GM13977 (cell line): ENCODE measurements around the gene PIGBOS1.

Experiments used
- DNase-seq: peaks from one replicate; pipeline ENCODE4 v3.0.0; 2012; ENCODE audit warnings: low spot score
- in situ Hi-C: fragments of 300-500 bp; cut with MboI; formaldehyde crosslinking; loops from one replicate; pipeline ENCODE4 v1.12.0; 2022; ENCODE audit warnings: low sequenced_read_pairs, low pct_unique_long_range_greater_than_20kb, mixed read lengths, inconsistent platforms; ENCODE audit not compliant: unreplicated experiment
- TF ChIP-seq, protein P1 (sequence below): IDR thresholded peaks from 2 replicates; pipeline ENCODE4 v1.5.1; 2012; ENCODE audit warnings: mild to moderate bottlenecking, control low read depth; ENCODE audit not compliant: insufficient read depth; ENCODE audit errors: extremely low read depth, missing control alignments

Gene PIGBOS1, protein sequence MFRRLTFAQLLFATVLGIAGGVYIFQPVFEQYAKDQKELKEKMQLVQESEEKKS

DNA sequence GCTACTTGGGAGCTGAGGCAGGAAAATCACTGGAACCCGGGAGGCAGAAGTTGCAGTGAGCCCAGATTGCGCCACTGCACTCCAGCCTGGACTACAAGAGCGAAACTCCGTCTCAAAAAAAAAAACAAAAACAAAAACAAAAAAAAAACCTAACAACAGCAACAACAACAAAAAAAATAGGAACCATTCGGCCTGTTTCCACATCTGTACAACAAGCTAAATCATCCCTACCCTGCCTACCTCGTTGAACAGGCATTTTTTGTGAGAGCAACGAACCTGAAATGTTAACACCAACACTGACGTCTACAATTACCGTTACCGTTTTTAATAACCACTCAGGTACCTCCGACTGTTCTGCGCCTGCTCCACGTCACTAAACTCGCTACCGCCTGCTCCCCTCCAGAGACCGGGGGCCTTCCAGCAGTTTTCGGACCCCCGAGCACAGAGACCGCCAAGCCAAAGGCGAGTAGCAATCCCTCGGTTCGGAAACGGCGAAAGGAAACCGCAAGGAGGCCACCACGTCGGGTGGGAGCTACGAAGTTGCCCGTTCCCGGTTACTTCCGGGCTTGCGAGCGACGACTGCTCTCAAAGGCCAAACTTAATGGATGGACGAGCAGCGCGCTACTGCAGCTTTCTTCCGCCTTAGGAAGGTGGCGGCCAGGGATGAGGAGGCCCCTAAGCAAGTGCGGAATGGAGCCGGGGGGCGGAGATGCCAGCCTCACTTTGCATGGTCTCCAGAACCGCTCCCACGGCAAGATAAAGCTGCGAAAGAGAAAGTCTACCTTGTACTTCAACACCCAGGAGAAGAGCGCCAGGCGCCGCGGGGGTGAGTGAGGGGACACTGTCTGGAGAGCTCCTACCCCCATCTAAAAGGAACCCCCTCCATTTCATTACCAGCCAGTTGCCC lies at the start of gene PIGBOS1, which contains the start of gene PIGB:
PIGBOS1 (minus strand) TSS at position 536 of the 907 bp plus-strand sequence. CDS start 1,331 bp downstream, outside the sequence.
PIGB (plus strand) TSS at position 635 of the 907 bp plus-strand sequence; CDS start at position 664, 29 bp downstream.
- TF ChIP-seq, protein P1, sequence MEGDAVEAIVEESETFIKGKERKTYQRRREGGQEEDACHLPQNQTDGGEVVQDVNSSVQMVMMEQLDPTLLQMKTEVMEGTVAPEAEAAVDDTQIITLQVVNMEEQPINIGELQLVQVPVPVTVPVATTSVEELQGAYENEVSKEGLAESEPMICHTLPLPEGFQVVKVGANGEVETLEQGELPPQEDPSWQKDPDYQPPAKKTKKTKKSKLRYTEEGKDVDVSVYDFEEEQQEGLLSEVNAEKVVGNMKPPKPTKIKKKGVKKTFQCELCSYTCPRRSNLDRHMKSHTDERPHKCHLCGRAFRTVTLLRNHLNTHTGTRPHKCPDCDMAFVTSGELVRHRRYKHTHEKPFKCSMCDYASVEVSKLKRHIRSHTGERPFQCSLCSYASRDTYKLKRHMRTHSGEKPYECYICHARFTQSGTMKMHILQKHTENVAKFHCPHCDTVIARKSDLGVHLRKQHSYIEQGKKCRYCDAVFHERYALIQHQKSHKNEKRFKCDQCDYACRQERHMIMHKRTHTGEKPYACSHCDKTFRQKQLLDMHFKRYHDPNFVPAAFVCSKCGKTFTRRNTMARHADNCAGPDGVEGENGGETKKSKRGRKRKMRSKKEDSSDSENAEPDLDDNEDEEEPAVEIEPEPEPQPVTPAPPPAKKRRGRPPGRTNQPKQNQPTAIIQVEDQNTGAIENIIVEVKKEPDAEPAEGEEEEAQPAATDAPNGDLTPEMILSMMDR: no peak
- in situ Hi-C loops: no loop called here
- peak; percentile 78 for DNase-seq

DNA sequence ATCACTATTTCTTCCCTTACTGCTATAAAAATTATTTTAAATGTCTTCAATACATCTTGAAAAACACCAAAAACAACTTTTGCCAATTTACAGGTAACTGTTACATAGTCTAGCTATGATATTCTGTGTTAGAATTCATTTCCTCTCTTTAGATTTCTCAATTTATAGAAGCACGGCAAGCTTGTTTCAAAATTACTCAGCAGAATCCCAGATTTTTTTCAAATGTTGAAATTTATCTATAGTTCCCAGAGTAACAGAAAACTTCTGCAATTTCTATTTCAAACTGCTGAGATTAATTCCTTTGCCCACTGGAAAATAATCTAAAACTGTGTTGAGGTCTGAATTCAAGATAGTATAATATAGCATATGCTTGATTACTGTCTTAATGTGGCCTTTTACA lies 48.1 kb upstream of the PIGBOS1 start:
- in situ Hi-C loops: no loop called here
- TF ChIP-seq, protein P1: no peak
- DNase-seq: no peak

DNA sequence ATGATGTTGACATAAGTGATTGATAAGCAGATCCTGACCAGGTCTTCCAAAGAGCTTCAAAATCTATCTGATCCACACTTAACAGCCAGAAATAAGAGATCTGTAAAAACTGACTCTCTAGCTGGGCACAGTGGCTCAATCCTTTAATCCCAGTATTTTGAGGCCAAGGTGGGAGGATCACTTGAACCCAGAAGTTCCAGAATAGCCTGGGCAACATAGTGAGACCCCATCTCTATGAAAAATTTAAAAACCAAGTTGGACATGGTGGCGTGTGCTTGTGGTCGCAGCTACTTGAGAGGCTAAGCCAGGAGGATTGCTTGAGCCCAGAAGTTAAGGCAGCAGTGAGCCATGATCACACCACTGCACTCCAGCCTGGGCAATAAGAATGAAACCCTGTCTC lies 43.7 kb upstream of the PIGBOS1 start:
- in situ Hi-C loops: no loop called here
- TF ChIP-seq, protein P1: no peak
- no peak for DNase-seq

DNA sequence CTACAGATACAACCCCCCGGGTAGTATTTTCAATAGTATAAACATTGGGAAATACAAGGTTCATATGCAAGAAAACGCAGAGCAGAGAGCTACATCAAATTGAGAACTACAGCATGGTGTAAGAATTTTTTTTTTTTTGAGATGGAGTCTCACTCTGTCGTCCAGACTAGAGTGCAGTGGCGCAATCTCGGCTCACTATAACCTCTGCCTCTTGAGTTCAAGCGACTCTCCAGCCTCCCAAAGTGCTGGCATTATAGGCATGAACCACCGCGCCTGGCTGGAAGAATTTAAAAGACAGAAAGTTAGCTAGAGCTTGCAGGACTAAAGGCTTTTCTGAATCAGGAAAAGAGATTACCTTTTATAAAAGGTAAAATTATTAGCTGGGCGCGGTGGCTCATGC lies 42.1 kb upstream of the PIGBOS1 start:
- TF ChIP-seq, protein P1: no peak
- in situ Hi-C loops: no loop called here
- no peak for DNase-seq

DNA sequence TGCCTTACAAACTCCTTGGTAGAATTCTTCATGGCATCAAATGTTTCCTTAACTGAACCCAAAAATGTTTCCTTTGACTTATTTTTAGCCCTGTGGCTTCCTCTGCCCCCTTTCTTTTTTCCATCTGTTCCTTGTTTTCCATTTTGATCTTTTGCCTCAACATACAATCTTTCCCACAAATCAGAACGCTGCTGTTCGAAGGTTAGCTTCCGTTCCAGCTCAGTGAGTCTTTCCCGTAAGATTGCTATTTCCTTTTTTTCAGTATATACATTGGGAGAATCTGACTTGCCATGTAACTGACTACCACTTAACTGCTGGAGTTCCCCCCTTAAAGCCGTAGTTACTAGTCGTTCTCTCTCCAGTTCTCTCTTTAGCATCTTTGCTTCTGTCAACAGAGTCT lies 41.3 kb upstream of the PIGBOS1 start:
- in situ Hi-C loops: no loop called here
- DNase-seq: no peak
- TF ChIP-seq, protein P1: no peak

DNA sequence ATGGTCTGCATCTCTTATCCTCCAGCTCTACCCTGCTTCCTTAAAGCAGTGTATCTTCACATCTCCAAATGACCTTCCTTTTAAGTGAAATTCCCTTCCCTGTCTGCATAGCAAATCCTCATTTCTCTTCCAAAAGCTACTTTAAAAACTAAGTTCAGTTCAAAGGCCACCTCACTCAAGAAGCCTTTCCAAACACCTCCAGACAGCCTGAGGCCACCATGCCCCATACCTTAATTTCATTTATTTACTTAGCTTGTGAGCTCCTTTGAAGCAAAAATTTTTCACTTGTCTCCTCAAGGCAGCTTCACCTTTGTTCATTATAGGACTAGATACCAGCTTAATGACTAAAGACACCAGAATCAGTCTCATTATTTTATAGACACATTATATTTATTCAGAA lies 39.5 kb upstream of the PIGBOS1 start:
- in situ Hi-C loops: no loop called here
- no peak for DNase-seq
- TF ChIP-seq, protein P1: no peak
